Uterus (tissue), 4 donors: ENCODE results near the gene PDGFC. TPM values are rescaled to one million over a fixed set of nuclear protein-coding genes. Genes with fewer than 3 reads are reported as not detected.

Experiments
- DNase-seq, 2 donors: peaks; one replicate each; pipeline ENCODE4 v3.0.0-alpha.2; 2019 to 2020
- H3K27ac ChIP-seq, 2 donors: fragments of 200-600 bp; sonication (generic); 1 replicate in 1 of 2; 2 replicates in 1 of 2; pipeline ENCODE4 v1.5.1; 2016 to 2018
- H3K27me3 ChIP-seq, 2 donors: fragments of 200-600 bp; sonication (generic); one replicate each; pipeline ENCODE4 v1.5.1; 2018 to 2019; ENCODE audit warnings: control low read depth in 1 of 2
- H3K36me3 ChIP-seq, 2 donors: fragments of 200-600 bp; sonication (generic); one replicate each; pipeline ENCODE4 v1.5.1; 2019; ENCODE audit warnings: control low read depth in 1 of 2
- H3K4me1 ChIP-seq, 2 donors: fragments of 200-600 bp; sonication (generic); one replicate each; pipeline ENCODE4 v1.5.1; 2018 to 2019; ENCODE audit warnings: control low read depth in 1 of 2
- H3K4me3 ChIP-seq, 2 donors: fragments of 200-600 bp; sonication (generic); 1 replicate in 1 of 2; 2 replicates in 1 of 2; pipeline ENCODE4 v1.5.1; 2018 to 2019; ENCODE audit warnings: mild to moderate bottlenecking in 1 of 2
- H3K9me3 ChIP-seq, 2 donors: fragments of 200-600 bp; sonication (generic); one replicate each; pipeline ENCODE4 v1.5.1; 2019; ENCODE audit warnings: control low read depth in 1 of 2
- POLR2A ChIP-seq, 2 donors: fragments of 450-650 bp; IDR thresholded peaks; one replicate each; pipeline ENCODE4 v1.6.1; 2016; ENCODE audit warnings: antibody characterized with exemption in 2 of 2, mild to moderate bottlenecking in 1 of 2, moderate library complexity in 1 of 2
- intact Hi-C: fragments of 100-400 bp; cut with DNase I; formaldehyde crosslinking; loops from one replicate; pipeline ENCODE4 v1.15.1; 2023; ENCODE audit warnings: low total_unique reads
- total RNA-seq, 4 donors: library from RNA; depleted of rRNA in 3 of 4; stranded (reverse); fragments of >200 nt in 3 of 4; gene quantifications; one replicate each; pipeline versions ENCODE4 v1.1.0 to v1.2.4, GENCODE V29; 2014 to 2023
- TF ChIP-seq, protein P1 (sequence below), 4 experiments: fragments of 200-600 bp in 2 of 4; fragments of 450-650 bp in 2 of 4; sonication (generic) in 2 of 4; IDR thresholded peaks; one replicate each; pipeline ENCODE4 v1.5.1; 2016 to 2019; ENCODE audit warnings: antibody characterized with exemption in 4 of 4, mild to moderate bottlenecking in 2 of 4, moderate library complexity in 1 of 4
- donor health status: DM: yes; HTN: yes; CAD: no.

PDGFC gene
- total RNA-seq, 4 donors from 2014 or later = 22.5 to 103 (median 70.2) TPM

DNA sequence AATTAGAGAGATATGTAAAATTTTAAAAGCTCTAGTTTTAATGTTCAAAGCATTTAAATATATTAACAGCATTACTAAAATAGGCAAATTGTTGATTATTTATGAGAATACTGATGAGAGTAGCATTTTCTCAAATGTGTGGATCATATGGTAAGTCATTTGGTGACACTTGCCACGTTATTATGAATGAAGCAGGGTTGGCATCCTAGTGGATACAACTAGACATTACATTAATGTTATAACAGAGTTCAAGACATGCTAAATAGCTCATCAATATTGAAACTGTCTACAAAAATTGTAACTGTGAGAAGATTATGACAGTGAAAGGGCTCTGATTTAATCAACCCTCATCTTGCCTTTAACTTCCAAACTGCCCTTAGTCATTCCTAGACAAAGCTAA is 171.1 kb downstream of the PDGFC start:
- intact Hi-C loops = no loop called here
- H3K4me3 ChIP-seq = no peak overlapping the region
- H3K4me1 ChIP-seq = no peaks in the 10 kb centered on the region
- no peaks in the 10 kb centered on the region for H3K9me3 ChIP-seq
- no peaks in the 10 kb centered on the region for H3K36me3 ChIP-seq
- DNase-seq = no peak
- H3K27ac ChIP-seq = no peak overlapping the region
- no peaks in the 10 kb centered on the region for H3K27me3 ChIP-seq
- no peak for TF ChIP-seq POLR2A (IDR thresholded peaks at IDR 0.05)

GRCh38 chr4:156799121-156799589 is 172.4 kb downstream of the PDGFC start:
- intact Hi-C loops = no loop called here
- Histone ChIP-seq H3K9me3 (no peaks in the 10 kb centered on the region), H3K4me1 (no peaks in the 10 kb centered on the region), H3K36me3 (no peaks in the 10 kb centered on the region), H3K27ac (no peak overlapping the region), H3K27me3 (no peaks in the 10 kb centered on the region), H3K4me3 (no peak overlapping the region)
- no peak for DNase-seq
- no peak for TF ChIP-seq POLR2A (IDR thresholded peaks at IDR 0.05)
- TF ChIP-seq, protein P1, sequence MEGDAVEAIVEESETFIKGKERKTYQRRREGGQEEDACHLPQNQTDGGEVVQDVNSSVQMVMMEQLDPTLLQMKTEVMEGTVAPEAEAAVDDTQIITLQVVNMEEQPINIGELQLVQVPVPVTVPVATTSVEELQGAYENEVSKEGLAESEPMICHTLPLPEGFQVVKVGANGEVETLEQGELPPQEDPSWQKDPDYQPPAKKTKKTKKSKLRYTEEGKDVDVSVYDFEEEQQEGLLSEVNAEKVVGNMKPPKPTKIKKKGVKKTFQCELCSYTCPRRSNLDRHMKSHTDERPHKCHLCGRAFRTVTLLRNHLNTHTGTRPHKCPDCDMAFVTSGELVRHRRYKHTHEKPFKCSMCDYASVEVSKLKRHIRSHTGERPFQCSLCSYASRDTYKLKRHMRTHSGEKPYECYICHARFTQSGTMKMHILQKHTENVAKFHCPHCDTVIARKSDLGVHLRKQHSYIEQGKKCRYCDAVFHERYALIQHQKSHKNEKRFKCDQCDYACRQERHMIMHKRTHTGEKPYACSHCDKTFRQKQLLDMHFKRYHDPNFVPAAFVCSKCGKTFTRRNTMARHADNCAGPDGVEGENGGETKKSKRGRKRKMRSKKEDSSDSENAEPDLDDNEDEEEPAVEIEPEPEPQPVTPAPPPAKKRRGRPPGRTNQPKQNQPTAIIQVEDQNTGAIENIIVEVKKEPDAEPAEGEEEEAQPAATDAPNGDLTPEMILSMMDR (IDR thresholded peaks at IDR 0.05) = no peak

GRCh38 chr4:156798438-156798837 is 173.2 kb downstream of the PDGFC start:
- intact Hi-C loops = no loop called here
- no peak for DNase-seq

GRCh38 chr4:156797206-156797605 is 174.4 kb downstream of the PDGFC start:
- intact Hi-C loops = no loop called here
- DNase-seq = no peak
- Histone ChIP-seq H3K4me3 (no peak overlapping the region), H3K27me3 (no peaks in the 10 kb centered on the region), H3K4me1 (no peaks in the 10 kb centered on the region), H3K27ac (no peak overlapping the region), H3K9me3 (no peaks in the 10 kb centered on the region), H3K36me3 (no peaks in the 10 kb centered on the region)
- no peak for TF ChIP-seq POLR2A (IDR thresholded peaks at IDR 0.05)
- TF ChIP-seq, protein P1 (IDR thresholded peaks at IDR 0.05) = no peak

More at GRCh38 chr4:156798438-156798837, 173.2 kb downstream of the PDGFC start:
- Histone ChIP-seq H3K9me3 (no peaks in the 10 kb centered on the region), H3K27ac (no peak overlapping the region), H3K4me1 (no peaks in the 10 kb centered on the region), H3K27me3 (no peaks in the 10 kb centered on the region), H3K36me3 (no peaks in the 10 kb centered on the region), H3K4me3 (no peak overlapping the region)
- TF ChIP-seq POLR2A (IDR thresholded peaks at IDR 0.05) = no peak
- TF ChIP-seq, protein P1 (IDR thresholded peaks at IDR 0.05) = no peak

GRCh38 chr4:156795727-156796126 is 175.9 kb downstream of the PDGFC start:
- H3K36me3 ChIP-seq = no peaks in the 10 kb centered on the region
- H3K27ac ChIP-seq = no peak overlapping the region
- no peaks in the 10 kb centered on the region for H3K9me3 ChIP-seq
- DNase-seq = no peak
- H3K27me3 ChIP-seq = no peaks in the 10 kb centered on the region
- intact Hi-C loops = no loop called here
- no peaks in the 10 kb centered on the region for H3K4me1 ChIP-seq
- no peak for TF ChIP-seq POLR2A (IDR thresholded peaks at IDR 0.05)
- TF ChIP-seq, protein P1 (IDR thresholded peaks at IDR 0.05) = no peak
- H3K4me3 ChIP-seq = no peak overlapping the region

DNA sequence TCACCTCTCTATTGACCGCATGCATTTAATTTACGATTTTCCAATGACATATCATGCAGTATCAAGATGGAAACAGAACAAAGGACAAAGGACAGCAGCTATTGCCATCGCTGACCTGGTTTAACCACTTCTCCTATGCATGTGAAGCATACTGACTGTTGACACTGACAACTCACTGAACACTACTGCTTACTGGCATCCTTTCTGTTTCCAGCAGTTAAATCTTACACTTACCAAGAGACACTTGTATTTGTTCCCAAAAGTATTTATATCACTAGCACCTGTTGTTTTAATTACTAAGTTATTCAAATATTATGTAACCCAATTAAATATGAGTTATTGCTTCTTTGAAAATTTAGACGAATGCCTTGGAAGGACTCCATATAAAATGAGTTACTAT is 176.7 kb downstream of the PDGFC start:
- no peak for DNase-seq

More for the DNA sequence above, 176.7 kb downstream of the PDGFC start:
- H3K36me3 ChIP-seq = no peaks in the 10 kb centered on the region
- H3K9me3 ChIP-seq = no peaks in the 10 kb centered on the region
- no peaks in the 10 kb centered on the region for H3K27me3 ChIP-seq
- intact Hi-C loops = no loop called here
- TF ChIP-seq POLR2A (IDR thresholded peaks at IDR 0.05) = no peak
- TF ChIP-seq, protein P1 (IDR thresholded peaks at IDR 0.05) = no peak
- no peaks in the 10 kb centered on the region for H3K4me1 ChIP-seq
- no peak overlapping the region for H3K4me3 ChIP-seq
- H3K27ac ChIP-seq = no peak overlapping the region
